GM12892 (cell line): ENCODE data around the gene MROH7.

Experiments
- POLR2A ChIP-seq: IDR thresholded peaks from 2 replicates; pipeline ENCODE4 v1.6.1; 2011; ENCODE audit warnings: low read depth, low read length, control low read depth
- POLR2AphosphoS5 ChIP-seq: IDR thresholded peaks from 2 replicates; pipeline ENCODE4 v1.6.1; 2011; ENCODE audit warnings: low read depth, low read length, control low read depth

DNA sequence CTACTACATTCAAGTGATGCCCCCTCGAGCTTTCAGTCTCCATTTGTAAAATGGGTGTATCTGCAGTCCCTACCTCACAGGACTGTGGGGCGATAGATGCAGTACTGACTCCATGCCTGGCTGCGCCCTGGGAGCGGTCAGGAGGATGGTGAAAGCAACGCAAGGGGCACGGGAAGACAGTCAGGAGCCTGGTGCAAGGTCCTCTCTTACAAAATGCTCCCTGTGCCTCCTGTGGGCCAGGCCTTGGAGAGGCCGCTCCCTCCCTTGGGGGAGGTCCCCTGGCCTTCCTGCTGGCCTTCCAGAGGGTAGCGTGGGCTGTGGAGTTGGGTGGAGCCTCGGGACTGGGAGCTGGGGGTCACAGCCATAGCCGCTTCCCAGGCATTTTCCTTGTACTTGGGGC is 39.9 kb upstream of the MROH7 start:
- TF ChIP-seq POLR2A = no peak
- no peak for TF ChIP-seq POLR2AphosphoS5
